ENCODE data around the gene ZNF212.

- TF ChIP-seq POLR2A (IDR thresholded peaks at IDR 0.05) (no peak), POLR2AphosphoS5 (IDR thresholded peaks at IDR 0.05) (no peak)
Observed at GRCh38 chr7:149245744-149246143, 6.3 kb downstream of the ZNF212 start.

Data from breast epithelium (tissue), 3 donors.